Mesenchymal stem cell (in vitro differentiated cells and primary cell): ENCODE data around the gene ANXA1.
A peak's percentile ranks its signal among the peaks of the same experiment; 100 is the strongest.

ENCODE experiments used
- DNase-seq: peaks from one replicate; pipeline ENCODE4 v3.0.0-alpha.2; 2013
- H2AFZ ChIP-seq: one replicate; pipeline ENCODE4 v1.6.1; 2013; ENCODE audit warnings: low read depth, mild to moderate bottlenecking, control low read depth, inconsistent platforms, low read length, moderate library complexity
- H2AK5ac ChIP-seq: 2 replicates; pipeline ENCODE4 v1.6.1; 2013; ENCODE audit warnings: low read length, moderate library complexity, mild to moderate bottlenecking, inconsistent platforms; ENCODE audit not compliant: severe bottlenecking
- H2BK120ac ChIP-seq: one replicate; pipeline ENCODE4 v1.6.1; 2013; ENCODE audit warnings: low read depth, mild to moderate bottlenecking, inconsistent platforms, low read length, moderate library complexity
- H2BK12ac ChIP-seq, 2 experiments: one replicate each; pipeline ENCODE4 v1.6.1; 2013; ENCODE audit warnings: inconsistent platforms in 2 of 2, low read length in 2 of 2, mild to moderate bottlenecking in 2 of 2, moderate library complexity in 2 of 2, control low read depth in 1 of 2
- H2BK15ac ChIP-seq: one replicate; pipeline ENCODE4 v1.6.1; 2013; ENCODE audit warnings: mild to moderate bottlenecking, low read depth, inconsistent platforms; ENCODE audit not compliant: poor library complexity, severe bottlenecking
- H2BK5ac ChIP-seq: 2 replicates; pipeline ENCODE4 v1.6.1; 2013; ENCODE audit warnings: low read depth, mild to moderate bottlenecking, low read length, control low read depth, inconsistent platforms; ENCODE audit not compliant: poor library complexity, severe bottlenecking
- H3K14ac ChIP-seq, 2 experiments: one replicate each; pipeline ENCODE4 v1.6.1; 2013; ENCODE audit warnings: inconsistent platforms in 2 of 2, low read length in 2 of 2, control low read depth in 1 of 2, mild to moderate bottlenecking in 1 of 2, moderate library complexity in 1 of 2
- H3K18ac ChIP-seq, 2 experiments: one replicate each; pipeline ENCODE4 v1.6.1; 2013; ENCODE audit warnings: inconsistent platforms in 2 of 2, low read length in 2 of 2, control low read depth in 1 of 2, low read depth in 1 of 2, mild to moderate bottlenecking in 1 of 2
- H3K23ac ChIP-seq, 2 experiments: one replicate each; pipeline ENCODE4 v1.6.1; 2013; ENCODE audit warnings: inconsistent platforms in 2 of 2, low read length in 2 of 2, mild to moderate bottlenecking in 2 of 2, moderate library complexity in 2 of 2, control low read depth in 1 of 2
- H3K27ac ChIP-seq: 2 replicates; pipeline ENCODE4 v1.5.1; 2013; ENCODE audit warnings: mild to moderate bottlenecking, moderate library complexity, low read length, control low read depth, inconsistent platforms; ENCODE audit not compliant: poor library complexity, severe bottlenecking
- H3K27me3 ChIP-seq, 2 experiments: 2 replicates each; pipeline versions ENCODE4 v1.6.1 to v1.7.0; 2013; ENCODE audit warnings: low read length in 2 of 2, mild to moderate bottlenecking in 2 of 2, moderate library complexity in 2 of 2, control low read depth in 1 of 2, inconsistent platforms in 1 of 2; ENCODE audit not compliant: control insufficient read depth in 1 of 2, insufficient read depth in 1 of 2
- H3K36me3 ChIP-seq, 2 experiments: 2 replicates each; pipeline versions ENCODE4 v1.6.1 to v1.7.0; 2013; ENCODE audit warnings: low read length in 2 of 2, control low read depth in 1 of 2, inconsistent platforms in 1 of 2, low read depth in 1 of 2, mild to moderate bottlenecking in 1 of 2; ENCODE audit not compliant: insufficient read depth in 2 of 2, control insufficient read depth in 1 of 2
- H3K4ac ChIP-seq, 2 experiments: one replicate each; pipeline ENCODE4 v1.6.1; 2013; ENCODE audit warnings: inconsistent platforms in 2 of 2, low read length in 2 of 2, mild to moderate bottlenecking in 2 of 2, moderate library complexity in 2 of 2, control low read depth in 1 of 2, low read depth in 1 of 2
- H3K4me1 ChIP-seq: 2 replicates; pipeline ENCODE4 v1.6.1; 2013; ENCODE audit warnings: low read depth, low read length, control low read depth; ENCODE audit not compliant: control insufficient read depth, insufficient read depth
- H3K4me2 ChIP-seq: 2 replicates; pipeline ENCODE4 v1.6.1; 2013; ENCODE audit warnings: low read length, mild to moderate bottlenecking, inconsistent platforms; ENCODE audit not compliant: poor library complexity, severe bottlenecking
- H3K4me3 ChIP-seq, 2 experiments: 2 replicates each; pipeline versions ENCODE4 v1.5.1 to v1.7.0; 2013; ENCODE audit warnings: low read length in 2 of 2, mild to moderate bottlenecking in 2 of 2, control low read depth in 1 of 2, low read depth in 1 of 2; ENCODE audit not compliant: insufficient read depth in 1 of 2
- H3K79me1 ChIP-seq: replicated peaks from 2 replicates; pipeline ENCODE4 v1.6.1; 2013; ENCODE audit warnings: mild to moderate bottlenecking, control low read depth, low read length, inconsistent platforms; ENCODE audit not compliant: poor library complexity, severe bottlenecking
- H3K9ac ChIP-seq: 2 replicates; pipeline ENCODE4 v1.7.0; 2013; ENCODE audit warnings: mild to moderate bottlenecking, low read length, moderate library complexity
- H3K9me3 ChIP-seq: 2 replicates; pipeline ENCODE4 v1.7.0; 2013; ENCODE audit warnings: mild to moderate bottlenecking, low read length; ENCODE audit not compliant: control insufficient read depth
- H4K8ac ChIP-seq: one replicate; pipeline ENCODE4 v1.6.1; 2013; ENCODE audit warnings: inconsistent platforms, mild to moderate bottlenecking, low read length, moderate library complexity
- H4K91ac ChIP-seq: one replicate; pipeline ENCODE4 v1.6.1; 2013; ENCODE audit warnings: mild to moderate bottlenecking, low read length, inconsistent platforms
- WGBS: methylation state at CpG from one replicate; pipeline ENCODE4 v1.1.7; 2013; ENCODE audit warnings: mixed read lengths; 5-methylcytosine and 5-hydroxymethylcytosine counted together

Gene ANXA1

GRCh38 chr9:73146111-73146815, 5.4 kb upstream of the ANXA1 start:
- Histone ChIP-seq H3K4me2 (no peak overlapping the region), H3K23ac (no peak overlapping the region), H3K18ac (no peak overlapping the region), H3K4ac (no peak overlapping the region), H3K36me3 (no peaks in the 10 kb centered on the region), H3K9ac (no peak overlapping the region), H3K79me1 (peaks cover 4% of the 10 kb centered on the region), H3K4me3 (no peak overlapping the region), H4K8ac (no peak overlapping the region), H2BK12ac (no peak overlapping the region), H2BK15ac (no peak overlapping the region), H3K27me3 (no peaks in the 10 kb centered on the region), H2AFZ (no peak overlapping the region), H3K14ac (no peak overlapping the region), H3K9me3 (no peaks in the 10 kb centered on the region), H2BK5ac (no peak overlapping the region), H2BK120ac (no peak overlapping the region), H2AK5ac (peak overlapping the region; percentile 13), H4K91ac (no peak overlapping the region), H3K27ac (no peak overlapping the region), H3K4me1 (peaks cover 2% of the 10 kb centered on the region)
- DNase-seq, result no peak
- 81% methylated on average over 1 of the region's 2 CpGs for WGBS

- Histone ChIP-seq H2BK5ac (no peak overlapping the region), H3K36me3 (peaks cover 0 to 4% of the 10 kb centered on the region in 2 experiments), H3K4me3 (peak overlapping the region in 1 of 2 experiments; percentile 65), H3K18ac (no peak overlapping the region), H3K4me2 (no peak overlapping the region), H3K27me3 (no peaks in the 10 kb centered on the region), H3K14ac (no peak overlapping the region), H3K27ac (peak overlapping the region; percentile 43), H4K91ac (no peak overlapping the region), H3K79me1 (peaks cover 4% of the 10 kb centered on the region), H3K4ac (no peak overlapping the region), H3K9me3 (no peaks in the 10 kb centered on the region), H3K4me1 (peaks cover 2% of the 10 kb centered on the region), H2BK120ac (no peak overlapping the region), H2AFZ (no peak overlapping the region), H3K9ac (peak overlapping the region; percentile 97), H2BK12ac (no peak overlapping the region), H3K23ac (no peak overlapping the region), H2BK15ac (no peak overlapping the region), H2AK5ac (no peak overlapping the region), H4K8ac (no peak overlapping the region)
- WGBS, result 0% methylated on average over 1 of the region's 3 CpGs
- peak; percentile 72 for DNase-seq
These were observed 3.2 kb upstream of the ANXA1 start for GRCh38 chr9:73148447-73148937.

- Histone ChIP-seq H3K14ac (no peak overlapping the region), H3K4me2 (no peak overlapping the region), H2BK120ac (no peak overlapping the region), H2AFZ (no peak overlapping the region), H3K9ac (peak overlapping the region; percentile 97), H3K27ac (peak overlapping the region; percentile 80), H2BK15ac (no peak overlapping the region), H2BK5ac (no peak overlapping the region), H3K4me1 (peaks cover 4% of the 10 kb centered on the region), H3K23ac (no peak overlapping the region), H3K4ac (no peak overlapping the region), H4K91ac (no peak overlapping the region), H3K36me3 (peaks cover 3 to 14% of the 10 kb centered on the region in 2 experiments), H3K79me1 (peaks cover 4% of the 10 kb centered on the region), H3K18ac (no peak overlapping the region), H3K9me3 (no peaks in the 10 kb centered on the region), H2BK12ac (no peak overlapping the region), H2AK5ac (no peak overlapping the region), H3K4me3 (peak overlapping the region in 1 of 2 experiments; percentile 65), H4K8ac (no peak overlapping the region), H3K27me3 (no peaks in the 10 kb centered on the region)
- WGBS, result no CpG with 5 or more reads among the region's 4 CpGs
- peak; percentile 90 for DNase-seq
These were observed 2.1 kb upstream of the ANXA1 start for GRCh38 chr9:73149371-73150067.

GRCh38 chr9:73152543-73152844, 829 bp downstream of the ANXA1 start:
- no peak overlapping the region for H3K4ac ChIP-seq
- DNase-seq, result peak; percentile 75
- no peak overlapping the region for H2BK12ac ChIP-seq
- H3K9ac ChIP-seq, result peak overlapping the region; percentile 97
- no peak overlapping the region for H3K18ac ChIP-seq
- H3K23ac ChIP-seq, result no peak overlapping the region
- no peak overlapping the region for H2AFZ ChIP-seq
- H3K4me2 ChIP-seq, result peak overlapping the region; percentile 63
- H3K4me3 ChIP-seq, result peak overlapping the region in 1 of 2 experiments; percentile 88
- no peak overlapping the region for H2AK5ac ChIP-seq
- no peak overlapping the region for H2BK15ac ChIP-seq
- peaks cover 3 to 40% of the 10 kb centered on the region in 2 experiments for H3K36me3 ChIP-seq
- H4K8ac ChIP-seq, result no peak overlapping the region
- no peak overlapping the region for H2BK120ac ChIP-seq
- H3K27ac ChIP-seq, result peak overlapping the region; percentile 40
- H3K14ac ChIP-seq, result no peak overlapping the region
- H3K9me3 ChIP-seq, result no peaks in the 10 kb centered on the region
- H2BK5ac ChIP-seq, result peak overlapping the region; percentile 51
- H3K4me1 ChIP-seq, result peaks cover 5% of the 10 kb centered on the region
- H3K79me1 ChIP-seq, result peaks cover 1% of the 10 kb centered on the region
- H4K91ac ChIP-seq, result no peak overlapping the region
- no peaks in the 10 kb centered on the region for H3K27me3 ChIP-seq
